Activated CD4-positive, alpha-beta memory T cell treated with anti-CD3 and anti-CD28 coated beads, Interleukin-2, amount 10 ng/mL, durations not matched to agents 7 days and 5 days (primary cell): ENCODE measurements around the gene SHBG. TPM values are rescaled to one million over a fixed set of nuclear protein-coding genes. Genes with fewer than 3 reads are reported as not detected.
"Not testable (repeated sequence)": the region's sequence is repeated elsewhere in the genome, so short reads cannot be mapped to it uniquely, and the experiment has no call there.

Experiments used
- CTCF ChIA-PET: fragments of 350-600 bp; sonication (Branson Sonifier 250); formaldehyde crosslinking; loops from one replicate; lab custom pipeline; 2021; ENCODE audit warnings: antibody characterized with exemption, inconsistent platforms; lab: Charles Lee
- POLR2A ChIA-PET: fragments of 350-600 bp; sonication (Branson Sonifier 250); formaldehyde crosslinking; loops from one replicate; lab custom pipeline; 2021; ENCODE audit warnings: antibody characterized with exemption; lab: Charles Lee
- DNase-seq: peaks from one replicate; pipeline ENCODE4 v3.0.0-alpha.2; 2020
- H3K27ac Mint-ChIP-seq: one replicate; pipeline ENCODE4 v1.8.0; 2021; ENCODE audit warnings: mild to moderate bottlenecking, mixed read lengths
- H3K27me3 Mint-ChIP-seq: one replicate; pipeline ENCODE4 v1.8.0; 2021; ENCODE audit warnings: mixed read lengths
- H3K36me3 Mint-ChIP-seq: one replicate; pipeline ENCODE4 v1.8.0; 2021; ENCODE audit warnings: low read depth, mixed read lengths
- H3K4me1 Mint-ChIP-seq: one replicate; pipeline ENCODE4 v1.8.0; 2021; ENCODE audit warnings: mixed read lengths
- H3K4me3 Mint-ChIP-seq: one replicate; pipeline ENCODE4 v1.8.0; 2021; ENCODE audit warnings: mild to moderate bottlenecking, mixed read lengths
- H3K9me3 Mint-ChIP-seq: one replicate; pipeline ENCODE4 v1.8.0; 2021; ENCODE audit warnings: mixed read lengths
- total RNA-seq, 2 experiments: library from RNA; stranded (reverse); gene quantifications; one replicate each; pipeline ENCODE4 v1.2.3, GENCODE V29; 2021

Gene SHBG
- total RNA-seq, 2 experiments from 2014 or later = not detected

GRCh38 chr17:7632492-7632894, 2.6 kb downstream of the SHBG start:
- H3K4me1 Mint-ChIP-seq = peaks cover 5% of the 10 kb centered on the region
- H3K27ac Mint-ChIP-seq = no peak overlapping the region
- DNase-seq = peak; percentile 47
- ChIA-PET POLR2A (interaction anchor here (1.3 to 6.4 kb wide), 3 partner anchors 17 to 213 kb away, joined by 3 to 57 read pairs (median 4); partner anchors contain the start of genes FXR2, TP53 and WRAP53), CTCF (interaction anchor here (0.8 to 5.0 kb wide), 13 partner anchors 9 to 99 kb away, joined by 3 to 50 read pairs (median 4); partner anchors contain the start of genes FXR2, TP53 and WRAP53)
- no peaks in the 10 kb centered on the region for H3K9me3 Mint-ChIP-seq
- no peak overlapping the region for H3K4me3 Mint-ChIP-seq
- H3K36me3 Mint-ChIP-seq = no peaks in the 10 kb centered on the region
- no peaks in the 10 kb centered on the region for H3K27me3 Mint-ChIP-seq

- Mint-ChIP-seq H3K4me3 (no peak overlapping the region), H3K4me1 (peaks cover 2% of the 10 kb centered on the region), H3K27ac (no peak overlapping the region), H3K36me3 (no peaks in the 10 kb centered on the region), H3K9me3 (no peaks in the 10 kb centered on the region), H3K27me3 (no peaks in the 10 kb centered on the region)
- ChIA-PET POLR2A (interaction anchor here (0.5 to 6.4 kb wide), 4 partner anchors 18 to 212 kb away, joined by 3 to 57 read pairs (median 4); partner anchors contain the start of genes FXR2, TP53 and WRAP53), CTCF (interaction anchor here (0.8 to 5.0 kb wide), 12 partner anchors 8 to 98 kb away, joined by 3 to 50 read pairs (median 4); partner anchors contain the start of genes FXR2, TP53 and WRAP53)
- no peak for DNase-seq
These were observed 3.2 kb downstream of the SHBG start for GRCh38 chr17:7633093-7633492.

- H3K36me3 Mint-ChIP-seq = no peaks in the 10 kb centered on the region
- H3K4me3 Mint-ChIP-seq = no peak overlapping the region
- H3K9me3 Mint-ChIP-seq = no peaks in the 10 kb centered on the region
- peaks cover 2% of the 10 kb centered on the region for H3K27me3 Mint-ChIP-seq
- H3K4me1 Mint-ChIP-seq = peaks cover 2% of the 10 kb centered on the region
- ChIA-PET POLR2A (interaction anchor here (6.4 kb wide), 1 partner anchor 52 kb away, joined by 57 read pairs; the partner anchor contains the start of genes TP53 and WRAP53), CTCF (interaction anchor here (0.6 to 5.0 kb wide), 5 partner anchors 38 to 471 kb away, joined by 3 to 50 read pairs (median 3); partner anchors contain the start of genes TP53 and WRAP53)
- DNase-seq = peak; percentile 28
- H3K27ac Mint-ChIP-seq = no peak overlapping the region
These were observed 4.4 kb downstream of the SHBG start for GRCh38 chr17:7634384-7634783.

- H3K27me3 Mint-ChIP-seq = peaks cover 2% of the 10 kb centered on the region
- no peaks in the 10 kb centered on the region for H3K36me3 Mint-ChIP-seq
- H3K4me3 Mint-ChIP-seq = no peak overlapping the region
- no peak overlapping the region for H3K27ac Mint-ChIP-seq
- no peak for DNase-seq
- H3K9me3 Mint-ChIP-seq = no peaks in the 10 kb centered on the region
- peaks cover 2% of the 10 kb centered on the region for H3K4me1 Mint-ChIP-seq
- CTCF ChIA-PET = no interaction called here
- POLR2A ChIA-PET = interaction anchor here (0.6 kb wide), 1 partner anchor 50 kb away, joined by 4 read pairs; no protein-coding TSS in a partner anchor
These were observed 6.2 kb downstream of the SHBG start for GRCh38 chr17:7636163-7636562.

GRCh38 chr17:7640783-7641182, 10.8 kb downstream of the SHBG start:
- Mint-ChIP-seq H3K36me3 (no peaks in the 10 kb centered on the region), H3K4me3 (no peak overlapping the region), H3K9me3 (no peaks in the 10 kb centered on the region), H3K4me1 (peaks cover 24% of the 10 kb centered on the region), H3K27ac (no peak overlapping the region), H3K27me3 (peaks cover 2% of the 10 kb centered on the region)
- DNase-seq = no peak
- POLR2A ChIA-PET = interaction anchor here (1.1 to 3.6 kb wide), 2 partner anchors 26 to 45 kb away, joined by 3 to 28 read pairs; partner anchors contain the start of genes FXR2, TP53 and WRAP53
- CTCF ChIA-PET = interaction anchor here (0.9 to 2.7 kb wide), 2 partner anchors 8 to 47 kb away, joined by 3 to 16 read pairs; partner anchors contain the start of genes TP53 and WRAP53

GRCh38 chr17:7641635-7642034, 11.7 kb downstream of the SHBG start:
- Mint-ChIP-seq H3K4me1 (peaks cover 26% of the 10 kb centered on the region), H3K4me3 (peak overlapping the region; percentile 68), H3K27ac (peak overlapping the region; percentile 69)
- H3K36me3 Mint-ChIP-seq, H3K9me3 Mint-ChIP-seq, H3K27me3 Mint-ChIP-seq: not testable (repeated sequence)
- CTCF ChIA-PET = interaction anchor here (0.9 to 2.7 kb wide), 3 partner anchors 9 to 46 kb away, joined by 3 to 16 read pairs (median 13); partner anchors contain the start of genes TP53 and WRAP53
- POLR2A ChIA-PET = interaction anchor here (1.1 to 3.6 kb wide), 3 partner anchors 14 to 44 kb away, joined by 3 to 28 read pairs (median 3); partner anchors contain the start of genes FXR2, SAT2, TP53 and WRAP53
- peak; percentile 47 for DNase-seq

- Mint-ChIP-seq H3K4me1 (peaks cover 27% of the 10 kb centered on the region), H3K4me3 (no peak overlapping the region), H3K27ac (no peak overlapping the region), H3K36me3 (no peaks in the 10 kb centered on the region), H3K27me3 (peaks cover 11% of the 10 kb centered on the region), H3K9me3 (no peaks in the 10 kb centered on the region)
- ChIA-PET CTCF (no interaction called here), POLR2A (no interaction called here)
- DNase-seq = peak; percentile 37
These were observed 14.8 kb downstream of the SHBG start for GRCh38 chr17:7644775-7645174.

GRCh38 chr17:7646457-7646856, 16.5 kb downstream of the SHBG start:
- POLR2A ChIA-PET = interaction anchor here (0.6 kb wide), 1 partner anchor 309 kb away, joined by 3 read pairs; no protein-coding TSS in a partner anchor
- no peak for DNase-seq
- Mint-ChIP-seq H3K27ac (no peak overlapping the region), H3K4me3 (no peak overlapping the region), H3K9me3 (no peaks in the 10 kb centered on the region), H3K4me1 (peaks cover 39% of the 10 kb centered on the region), H3K27me3 (peaks cover 25% of the 10 kb centered on the region), H3K36me3 (no peaks in the 10 kb centered on the region)
- CTCF ChIA-PET = interaction anchor here (0.7 kb wide), 2 partner anchors 26 to 31 kb away, joined by 3 read pairs; partner anchors contain the start of gene FXR2

- no peak overlapping the region for H3K4me3 Mint-ChIP-seq
- H3K27me3 Mint-ChIP-seq = peaks cover 28% of the 10 kb centered on the region
- ChIA-PET CTCF (interaction anchor here (0.7 to 1.5 kb wide), 2 partner anchors 26 to 32 kb away, joined by 3 to 4 read pairs; partner anchors contain the start of gene FXR2), POLR2A (interaction anchor here (0.6 kb wide), 1 partner anchor 309 kb away, joined by 3 read pairs; no protein-coding TSS in a partner anchor)
- DNase-seq = no peak
- H3K4me1 Mint-ChIP-seq = peaks cover 34% of the 10 kb centered on the region
- no peak overlapping the region for H3K27ac Mint-ChIP-seq
- H3K36me3 Mint-ChIP-seq = no peaks in the 10 kb centered on the region
- H3K9me3 Mint-ChIP-seq = no peaks in the 10 kb centered on the region
These were observed 17.1 kb downstream of the SHBG start for GRCh38 chr17:7647018-7647417.

GRCh38 chr17:7650509-7651096, 20.7 kb downstream of the SHBG start, which contains the start of gene ATP1B2:
ATP1B2 (plus strand) TSS chr17:7650926; CDS start chr17:7651519, 593 bp downstream.
- DNase-seq = peak; percentile 75
- Mint-ChIP-seq H3K4me1 (peaks cover 17% of the 10 kb centered on the region), H3K9me3 (no peaks in the 10 kb centered on the region), H3K4me3 (peak within 1 kb of the TSS; percentile 63), H3K27me3 (peaks cover 53% of the 10 kb centered on the region), H3K36me3 (no peaks in the 10 kb centered on the region), H3K27ac (no peak within 1 kb of the TSS)
- ChIA-PET CTCF (interaction anchor here (1.1 to 1.3 kb wide), 3 partner anchors 36 to 38 kb away, joined by 3 to 5 read pairs (median 3); partner anchors contain the start of genes TP53 and WRAP53), POLR2A (interaction anchor here (1.0 to 2.6 kb wide), 6 partner anchors 8 to 283 kb away, joined by 3 to 26 read pairs (median 4); partner anchors contain the start of genes TP53 and WRAP53)

GRCh38 chr17:7651097-7651664, 21.2 kb downstream of the SHBG start:
- no peak for DNase-seq
- Mint-ChIP-seq H3K4me3 (peak overlapping the region; percentile 58), H3K4me1 (peaks cover 15% of the 10 kb centered on the region), H3K27me3 (peaks cover 52% of the 10 kb centered on the region), H3K27ac (no peak overlapping the region), H3K9me3 (no peaks in the 10 kb centered on the region), H3K36me3 (no peaks in the 10 kb centered on the region)
- ChIA-PET CTCF (interaction anchor here (1.1 to 1.3 kb wide), 3 partner anchors 35 to 38 kb away, joined by 3 to 5 read pairs (median 3); partner anchors contain the start of genes TP53 and WRAP53), POLR2A (interaction anchor here (0.5 to 2.6 kb wide), 7 partner anchors 9 to 282 kb away, joined by 3 to 26 read pairs (median 4); partner anchors contain the start of genes TP53 and WRAP53)
